Measurements from ENCODE around the gene GABBR2.

DNA sequence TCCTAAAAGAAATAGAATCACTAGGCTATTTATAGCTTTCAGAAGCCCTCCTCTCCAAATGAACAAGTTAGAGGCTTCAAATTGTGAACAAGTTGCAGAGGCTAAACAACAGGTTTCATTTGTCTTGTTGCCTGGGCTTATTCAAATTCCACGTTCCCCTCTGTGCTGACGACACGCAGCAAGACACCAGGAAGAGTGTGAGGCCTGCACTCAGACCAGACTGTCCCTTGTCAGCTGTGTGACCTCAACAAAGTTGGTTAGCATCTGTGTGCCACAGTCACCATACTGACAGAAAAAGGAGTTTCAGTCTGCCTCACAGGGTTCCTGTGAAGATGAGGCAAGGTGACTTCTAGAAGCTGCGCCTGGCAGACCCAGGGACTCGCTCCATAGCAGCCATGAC, 22.1 kb upstream of the GABBR2 start:
- no peak for TF ChIP-seq EZH2 (IDR thresholded peaks at IDR 0.05; ENCODE audit: borderline replicate concordance, low read length)
- TF ChIP-seq, protein P1, sequence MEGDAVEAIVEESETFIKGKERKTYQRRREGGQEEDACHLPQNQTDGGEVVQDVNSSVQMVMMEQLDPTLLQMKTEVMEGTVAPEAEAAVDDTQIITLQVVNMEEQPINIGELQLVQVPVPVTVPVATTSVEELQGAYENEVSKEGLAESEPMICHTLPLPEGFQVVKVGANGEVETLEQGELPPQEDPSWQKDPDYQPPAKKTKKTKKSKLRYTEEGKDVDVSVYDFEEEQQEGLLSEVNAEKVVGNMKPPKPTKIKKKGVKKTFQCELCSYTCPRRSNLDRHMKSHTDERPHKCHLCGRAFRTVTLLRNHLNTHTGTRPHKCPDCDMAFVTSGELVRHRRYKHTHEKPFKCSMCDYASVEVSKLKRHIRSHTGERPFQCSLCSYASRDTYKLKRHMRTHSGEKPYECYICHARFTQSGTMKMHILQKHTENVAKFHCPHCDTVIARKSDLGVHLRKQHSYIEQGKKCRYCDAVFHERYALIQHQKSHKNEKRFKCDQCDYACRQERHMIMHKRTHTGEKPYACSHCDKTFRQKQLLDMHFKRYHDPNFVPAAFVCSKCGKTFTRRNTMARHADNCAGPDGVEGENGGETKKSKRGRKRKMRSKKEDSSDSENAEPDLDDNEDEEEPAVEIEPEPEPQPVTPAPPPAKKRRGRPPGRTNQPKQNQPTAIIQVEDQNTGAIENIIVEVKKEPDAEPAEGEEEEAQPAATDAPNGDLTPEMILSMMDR (conservative IDR thresholded peaks at IDR 0.05 in 1 of 2, IDR thresholded peaks at IDR 0.05 in 1 of 2; ENCODE audit: extremely low read depth in 1 of 2, insufficient read depth in 1 of 2, low read depth in 1 of 2, low read length in 2 of 2): no peak

All from mammary epithelial cell (primary cell).